RWPE1 (cell line): ENCODE measurements around the gene TMEM53.

Experiments used
- CTCF ChIA-PET: fragments of 350-600 bp; sonication (Branson Sonifier 250); formaldehyde crosslinking; extraction: SDS; loops from one replicate; lab custom pipeline; 2021; lab: Yijun Ruan, JAX
- POLR2A ChIA-PET: fragments of 400-600 bp; formaldehyde crosslinking; extraction: SDS; loops from one replicate; lab custom pipeline; 2020; ENCODE audit warnings: antibody characterized with exemption; ENCODE audit not compliant: low non-redundant PET; lab: Yijun Ruan, JAX
- DNase-seq: peaks from one replicate; pipeline ENCODE4 v3.0.0; 2012; ENCODE audit warnings: low spot score
- H3K27ac ChIP-seq: fragments of 450-650 bp; 2 replicates; pipeline ENCODE4 v1.5.1; 2017
- TF ChIP-seq, protein P1 (sequence below): fragments of 450-650 bp; conservative IDR thresholded peaks from 2 replicates; pipeline ENCODE4 v1.5.1; 2017; ENCODE audit warnings: low read depth, mild to moderate bottlenecking

Gene TMEM53

GRCh38 chr1:44611419-44611818 is 62.9 kb downstream of the TMEM53 start:
- TF ChIP-seq, protein P1, sequence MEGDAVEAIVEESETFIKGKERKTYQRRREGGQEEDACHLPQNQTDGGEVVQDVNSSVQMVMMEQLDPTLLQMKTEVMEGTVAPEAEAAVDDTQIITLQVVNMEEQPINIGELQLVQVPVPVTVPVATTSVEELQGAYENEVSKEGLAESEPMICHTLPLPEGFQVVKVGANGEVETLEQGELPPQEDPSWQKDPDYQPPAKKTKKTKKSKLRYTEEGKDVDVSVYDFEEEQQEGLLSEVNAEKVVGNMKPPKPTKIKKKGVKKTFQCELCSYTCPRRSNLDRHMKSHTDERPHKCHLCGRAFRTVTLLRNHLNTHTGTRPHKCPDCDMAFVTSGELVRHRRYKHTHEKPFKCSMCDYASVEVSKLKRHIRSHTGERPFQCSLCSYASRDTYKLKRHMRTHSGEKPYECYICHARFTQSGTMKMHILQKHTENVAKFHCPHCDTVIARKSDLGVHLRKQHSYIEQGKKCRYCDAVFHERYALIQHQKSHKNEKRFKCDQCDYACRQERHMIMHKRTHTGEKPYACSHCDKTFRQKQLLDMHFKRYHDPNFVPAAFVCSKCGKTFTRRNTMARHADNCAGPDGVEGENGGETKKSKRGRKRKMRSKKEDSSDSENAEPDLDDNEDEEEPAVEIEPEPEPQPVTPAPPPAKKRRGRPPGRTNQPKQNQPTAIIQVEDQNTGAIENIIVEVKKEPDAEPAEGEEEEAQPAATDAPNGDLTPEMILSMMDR = no peak
- H3K27ac ChIP-seq = no peak overlapping the region
- CTCF ChIA-PET = interaction anchor here (2.5 kb wide), 1 partner anchor 41 kb away, joined by 9 read pairs; no protein-coding TSS in a partner anchor
- POLR2A ChIA-PET = no interaction called here
- no peak for DNase-seq

DNA sequence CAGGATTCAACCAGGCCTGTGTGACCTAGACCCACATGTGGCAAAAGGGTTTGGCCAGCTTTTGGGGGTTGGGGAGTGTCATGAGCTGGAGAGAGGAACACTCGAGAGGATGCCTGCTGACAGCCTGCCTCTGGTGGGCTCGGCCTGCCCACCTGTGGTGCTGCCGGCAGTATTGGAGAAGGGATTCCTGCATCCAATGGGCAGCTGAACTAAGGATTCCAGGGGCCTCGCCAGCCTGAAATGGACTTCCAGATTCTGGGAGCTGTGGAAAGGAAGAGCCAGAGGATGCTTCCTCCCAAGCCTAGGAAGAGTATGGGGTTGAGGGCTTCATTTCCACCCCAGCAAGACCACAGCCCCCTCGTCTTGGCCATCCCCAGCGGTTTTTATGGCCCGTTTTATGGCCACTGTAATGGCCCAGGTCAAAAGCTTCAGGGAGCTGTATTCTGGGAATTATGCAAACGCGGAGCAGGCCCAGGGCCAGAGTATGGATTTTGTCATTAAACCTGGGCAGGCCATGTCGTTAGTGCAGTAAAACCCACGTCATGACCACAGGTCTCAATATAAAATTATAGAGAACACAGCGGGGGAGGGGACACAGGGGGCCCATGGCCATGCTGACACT is 63.6 kb downstream of the TMEM53 start:
- no peak for DNase-seq
- no peak overlapping the region for H3K27ac ChIP-seq
- CTCF ChIA-PET = interaction anchor here (0.6 to 2.5 kb wide), 3 partner anchors 10 to 42 kb away, joined by 3 to 9 read pairs (median 3); no protein-coding TSS in a partner anchor
- POLR2A ChIA-PET = no interaction called here
- TF ChIP-seq, protein P1 = no peak

DNA sequence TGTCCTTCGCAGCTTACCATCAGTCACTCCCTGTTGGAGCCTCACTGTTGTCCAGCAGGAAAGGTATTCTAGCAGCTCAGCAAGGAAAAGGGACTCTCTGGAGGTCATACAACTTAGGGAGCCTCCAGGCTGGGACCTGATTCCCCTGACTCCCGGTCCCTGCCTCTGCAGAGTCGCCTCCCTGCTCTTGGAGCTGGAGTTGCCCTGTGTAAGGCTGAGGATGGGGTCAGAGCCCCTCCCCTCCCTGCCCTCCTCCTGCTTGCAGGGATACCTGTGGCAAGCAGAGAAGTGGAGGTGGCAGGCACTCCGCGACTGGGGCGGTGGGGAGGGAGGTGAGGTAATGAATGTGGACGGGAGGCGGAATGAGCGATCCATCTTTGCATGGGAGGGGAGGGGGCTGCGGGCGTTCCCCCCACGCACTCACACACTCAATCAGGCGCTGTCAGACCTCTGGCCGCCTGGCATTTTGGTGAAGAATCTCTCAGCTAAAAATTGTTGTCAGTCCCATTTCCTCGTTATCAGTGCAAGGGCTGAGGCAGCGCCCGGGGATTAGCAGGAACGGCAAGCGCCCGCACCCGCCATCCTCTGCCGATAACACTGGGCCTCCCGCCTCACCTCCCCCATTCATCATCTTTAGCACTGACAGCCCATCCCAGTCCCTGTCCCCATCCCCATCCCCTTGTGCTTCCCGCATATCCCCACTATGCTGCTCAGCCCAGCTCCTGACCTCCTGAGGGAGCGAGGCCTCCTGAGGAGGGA is 64.3 kb downstream of the TMEM53 start:
- TF ChIP-seq, protein P1 = no peak
- ChIA-PET CTCF (interaction anchor here (0.6 to 2.5 kb wide), 4 partner anchors 10 to 355 kb away, joined by 3 to 9 read pairs (median 3); no protein-coding TSS in a partner anchor), POLR2A (no interaction called here)
- no peak overlapping the region for H3K27ac ChIP-seq
- no peak for DNase-seq

- H3K27ac ChIP-seq = no peak overlapping the region
- TF ChIP-seq, protein P1 = no peak
- POLR2A ChIA-PET = no interaction called here
- CTCF ChIA-PET = interaction anchor here (0.6 to 2.5 kb wide), 2 partner anchors 43 to 355 kb away, joined by 3 to 9 read pairs; no protein-coding TSS in a partner anchor
- DNase-seq = no peak
These were observed 64.9 kb downstream of the TMEM53 start for GRCh38 chr1:44609412-44609767.

DNA sequence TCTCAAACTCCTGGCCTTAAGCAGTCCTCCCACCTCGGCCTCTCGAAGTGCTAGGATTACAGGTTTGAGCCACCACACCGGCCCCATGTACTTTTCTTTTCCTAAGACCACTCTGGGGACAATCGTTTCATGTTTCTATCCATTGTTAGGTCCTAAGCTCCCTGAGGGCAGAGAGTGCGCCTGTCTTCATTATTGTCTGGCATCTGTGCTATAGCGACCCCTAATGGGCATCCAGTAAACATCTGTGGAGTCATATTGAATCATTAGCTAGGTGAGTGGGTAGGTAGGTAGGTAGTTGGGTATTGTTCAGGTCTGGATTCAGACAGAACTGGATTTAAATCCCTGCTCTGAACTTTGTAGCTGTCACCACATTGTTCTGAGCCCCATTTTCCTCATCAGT is 66.1 kb downstream of the TMEM53 start:
- no peak for DNase-seq
- ChIA-PET CTCF (interaction anchor here (0.5 to 0.8 kb wide), 3 partner anchors 13 to 104 kb away, joined by 3 read pairs; no protein-coding TSS in a partner anchor), POLR2A (no interaction called here)
- no peak overlapping the region for H3K27ac ChIP-seq
- TF ChIP-seq, protein P1 = no peak

DNA sequence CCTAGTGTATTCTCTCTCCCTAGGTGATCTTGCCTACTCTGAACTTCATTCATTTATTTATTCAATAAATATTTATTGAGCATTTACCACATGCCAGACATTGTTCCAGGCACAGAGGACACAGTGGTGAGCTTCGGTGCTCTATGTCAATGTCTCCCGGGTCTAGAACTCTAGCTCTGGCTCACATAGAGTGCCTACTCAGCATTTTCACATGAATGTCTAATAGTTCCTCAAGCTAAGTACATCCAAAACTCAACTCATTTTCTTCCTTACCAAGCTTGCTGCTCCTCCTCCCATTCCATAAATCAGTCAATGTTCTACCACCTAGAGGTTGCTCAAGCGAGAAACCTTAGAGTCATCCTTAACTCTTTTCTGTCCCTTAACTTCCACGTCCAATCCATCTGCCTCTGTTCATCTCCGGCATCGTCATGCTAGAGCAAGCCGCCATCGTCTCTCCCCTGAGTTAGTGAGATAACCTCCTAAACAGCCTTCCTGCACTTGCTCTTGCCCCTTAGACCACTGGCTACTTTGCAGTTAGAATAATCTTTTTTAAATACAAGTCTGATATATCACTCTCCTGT is 67.5 kb downstream of the TMEM53 start:
- ChIA-PET POLR2A (no interaction called here), CTCF (interaction anchor here (0.6 kb wide), 1 partner anchor 866 kb away, joined by 4 read pairs; no protein-coding TSS in a partner anchor)
- TF ChIP-seq, protein P1 = no peak
- H3K27ac ChIP-seq = no peak overlapping the region
- no peak for DNase-seq
